Sciatic nerve (tissue), 2 donors: Measurements from ENCODE around the gene GAST. TPM values are rescaled to one million over a fixed set of nuclear protein-coding genes. Genes with fewer than 3 reads are reported as not detected.
"Not testable (repeated sequence)": the region's sequence is repeated elsewhere in the genome, so short reads cannot be mapped to it uniquely, and the experiment has no call there.

Source experiments
- ATAC-seq: fragments of 200-7000 bp; cut with Tn5 transposase; one replicate; pipeline ENCODE4 v1.9.1; 2020; ENCODE audit warnings: mild to moderate bottlenecking, moderate library complexity
- DNase-seq: peaks from one replicate; pipeline ENCODE4 v3.0.0-alpha.2; 2020; ENCODE audit warnings: low spot score
- intact Hi-C: fragments of 100-400 bp; cut with DNase I; formaldehyde crosslinking; loops from one replicate; pipeline ENCODE4 v1.14.2; 2022
- total RNA-seq: library from RNA; stranded (reverse); fragmentation: NEBNext Ultra II Directional; extraction: Animal tissue kit (Norgen Biotek cat#: 25700); gene quantifications from one replicate; pipeline ENCODE4 v1.2.1, GENCODE V29; 2021
- donor health status: DM: no; HTN: no; CAD: no.
- donor health status: DM: no; HTN: no; CAD: no.

GAST gene
- total RNA-seq, 1 donor from 2014 or later = not detected

GRCh38 chr17:41700843-41701242, 11.3 kb upstream of the GAST start:
- DNase-seq, intact Hi-C loops, ATAC-seq: not testable (repeated sequence)

GRCh38 chr17:41702712-41703111, 9.4 kb upstream of the GAST start:
- DNase-seq = no peak
- intact Hi-C loops = no loop called here
- ATAC-seq = no peak

DNA sequence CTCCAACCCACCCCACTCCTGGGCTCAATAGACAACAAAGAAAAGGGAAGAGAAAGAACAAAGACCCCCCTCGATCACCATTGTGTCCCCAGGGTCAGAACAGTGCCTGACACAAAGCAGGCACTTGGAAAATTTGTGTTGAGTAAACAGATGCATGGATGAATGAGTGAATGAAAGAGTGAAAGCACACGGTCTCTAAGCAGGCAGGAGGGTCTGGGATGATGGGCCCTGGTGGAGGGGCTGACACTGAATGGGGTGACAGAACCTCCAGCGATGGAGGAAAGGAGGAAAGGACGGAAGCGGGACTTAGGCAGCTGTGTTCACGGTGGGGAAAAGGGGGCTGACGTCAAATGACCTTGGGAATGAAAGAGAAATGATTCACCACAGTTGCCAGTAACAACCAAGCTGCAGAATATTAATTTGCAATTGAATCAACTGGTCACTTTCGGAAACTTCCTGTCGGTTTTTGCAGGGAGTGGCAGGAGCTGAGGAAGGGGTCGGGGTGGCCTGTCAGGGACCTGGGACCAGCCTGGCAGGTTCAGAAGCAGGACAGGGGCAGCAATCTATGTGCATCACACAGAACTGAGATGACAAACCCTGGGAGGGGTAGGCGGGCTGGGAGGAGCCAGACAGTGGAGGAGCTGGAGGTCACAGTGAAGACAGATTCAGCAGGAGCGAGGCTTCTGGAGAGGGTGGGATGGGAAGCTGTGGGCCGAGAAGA, 6.7 kb upstream of the GAST start:
- DNase-seq (no peak), ATAC-seq (peak; percentile 59)
- intact Hi-C loops = no loop called here

- intact Hi-C loops = no loop called here
- DNase-seq (no peak), ATAC-seq (no peak)
Observed at GRCh38 chr17:41707803-41708669, 4.1 kb upstream of the GAST start.

DNA sequence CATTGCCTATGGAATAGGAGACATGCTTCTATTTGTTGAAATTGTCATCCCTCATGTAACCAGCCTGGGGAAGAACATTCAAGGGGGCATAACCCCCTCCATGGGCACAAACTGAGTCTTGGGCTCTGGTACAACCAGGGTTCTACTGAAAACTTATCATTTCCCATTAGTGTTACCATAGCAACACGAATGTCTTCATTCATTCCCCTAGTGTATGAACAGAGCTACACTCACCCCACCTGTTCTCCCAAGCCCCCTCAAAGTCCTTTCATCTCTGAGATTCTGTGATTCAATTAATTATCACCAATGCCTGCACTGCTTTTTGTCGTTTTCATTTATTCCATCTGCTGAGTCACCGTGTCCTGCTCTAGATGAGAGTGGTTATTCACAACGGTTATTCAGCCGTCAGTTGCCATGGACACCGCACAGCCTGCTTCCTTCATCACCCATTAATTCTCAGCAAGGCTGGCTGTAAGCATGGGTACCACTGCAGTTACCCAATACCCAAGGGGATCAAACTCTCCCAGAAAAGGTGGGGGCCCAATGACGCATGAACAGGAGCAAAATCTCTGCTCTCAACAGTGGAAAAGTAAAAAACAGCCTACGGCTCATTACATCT, 1.6 kb upstream of the GAST start:
- ATAC-seq = no peak
- DNase-seq = no peak
- intact Hi-C loops = no loop called here

DNA sequence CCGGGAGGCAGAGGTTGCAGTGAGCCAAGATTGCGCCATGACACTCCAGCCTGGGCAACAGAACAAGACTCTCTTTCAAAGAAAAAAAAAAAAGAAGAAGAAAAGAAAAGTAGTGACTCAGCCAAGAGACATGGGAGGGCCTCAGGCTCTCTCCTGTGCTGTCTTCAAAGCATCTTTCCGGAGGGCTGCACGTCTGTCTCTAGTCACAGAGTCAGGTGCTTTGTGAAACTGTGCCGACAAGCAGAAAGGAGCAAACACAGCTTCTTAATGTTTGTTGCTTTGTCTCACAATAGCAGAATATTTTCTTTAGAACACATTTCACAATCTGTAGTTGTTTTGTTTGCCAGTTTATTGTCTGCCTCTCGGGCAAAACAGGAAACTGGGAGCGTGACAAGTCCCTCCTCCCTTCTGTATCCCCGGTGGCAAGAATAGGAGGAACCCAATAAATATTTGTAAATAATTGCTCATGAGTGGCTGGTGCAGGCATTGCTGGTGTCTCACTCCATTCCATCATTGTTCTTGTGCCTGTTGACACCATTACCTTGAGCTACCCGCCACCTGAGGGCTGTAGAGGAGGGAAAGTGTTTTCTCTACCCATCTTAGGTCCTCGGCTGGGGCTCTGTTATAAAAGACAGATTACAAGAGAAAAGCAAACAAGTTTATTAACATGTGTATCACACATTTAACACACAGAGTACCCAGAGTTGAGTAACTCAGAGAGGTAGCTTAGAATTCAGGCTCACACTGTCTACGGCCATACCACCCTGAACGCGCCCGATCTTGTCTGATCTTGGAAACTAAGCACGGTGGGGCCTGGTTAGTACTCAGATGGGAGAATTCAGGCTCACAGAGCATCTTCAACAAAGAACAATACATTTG, 5.5 kb downstream of the GAST start:
- intact Hi-C loops = no loop called here
- DNase-seq = no peak
- ATAC-seq = peak; percentile 46

DNA sequence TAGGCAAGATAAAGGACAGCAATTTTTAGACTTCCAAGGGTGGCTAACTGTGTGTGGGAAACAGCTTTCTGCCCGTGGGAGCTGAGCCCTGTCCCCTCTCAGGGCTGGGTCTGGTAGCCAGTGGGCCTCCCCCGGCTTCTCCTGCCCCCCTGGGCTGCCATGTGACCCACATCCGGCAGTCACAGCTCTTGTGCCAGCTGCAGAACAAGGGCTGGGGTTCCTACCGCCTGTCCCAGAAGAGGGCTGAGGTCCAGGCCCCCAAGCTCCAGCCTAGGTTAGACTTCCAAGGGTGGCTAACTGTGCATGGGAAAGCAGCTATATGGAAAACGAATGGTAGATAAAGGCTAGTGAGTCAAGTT, 6.1 kb downstream of the GAST start:
- no peak for DNase-seq
- no peak for ATAC-seq
- intact Hi-C loops = no loop called here

GRCh38 chr17:41722231-41722630, 10.1 kb downstream of the GAST start:
- intact Hi-C loops = no loop called here
- ATAC-seq (no peak), DNase-seq (no peak)

- ATAC-seq = no peak
- DNase-seq = no peak
- intact Hi-C loops = no loop called here
Observed at GRCh38 chr17:41723801-41724475, 11.8 kb downstream of the GAST start.

DNA sequence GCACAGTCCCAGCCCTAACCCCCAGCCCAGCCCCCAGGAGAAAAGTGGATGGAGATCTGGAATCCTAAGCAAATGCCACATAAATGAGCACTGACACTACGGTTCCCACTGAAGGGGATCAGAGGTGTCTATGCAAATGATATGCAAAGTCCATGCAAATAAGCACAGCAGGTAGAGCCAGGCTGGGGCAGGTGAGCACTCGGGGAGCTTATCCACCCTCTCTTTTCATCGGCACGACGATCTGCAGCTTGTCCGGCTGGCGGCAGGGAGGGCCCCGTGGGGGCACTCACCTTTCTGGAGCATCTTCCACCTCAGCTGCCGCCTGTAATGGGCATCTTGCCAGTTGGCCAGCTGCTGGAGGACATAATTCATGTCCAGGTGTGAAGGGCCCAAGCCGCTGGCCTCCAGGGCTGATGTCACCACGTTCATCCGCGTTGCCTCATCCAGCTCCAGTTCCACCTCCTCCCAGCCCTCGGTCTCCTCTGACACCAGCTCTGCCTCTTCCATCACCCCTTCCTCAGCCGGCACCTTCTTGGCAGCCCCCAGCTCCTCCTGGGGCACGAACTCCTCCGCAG, 12.4 kb downstream of the GAST start:
- ATAC-seq = no peak
- DNase-seq = no peak
- intact Hi-C loops = no loop called here

GRCh38 chr17:41725134-41725533, 13.0 kb downstream of the GAST start:
- DNase-seq = no peak
- ATAC-seq = no peak
- intact Hi-C loops = no loop called here

GRCh38 chr17:41728056-41728455, 15.9 kb downstream of the GAST start:
- intact Hi-C loops = no loop called here
- DNase-seq (no peak), ATAC-seq (no peak)

DNA sequence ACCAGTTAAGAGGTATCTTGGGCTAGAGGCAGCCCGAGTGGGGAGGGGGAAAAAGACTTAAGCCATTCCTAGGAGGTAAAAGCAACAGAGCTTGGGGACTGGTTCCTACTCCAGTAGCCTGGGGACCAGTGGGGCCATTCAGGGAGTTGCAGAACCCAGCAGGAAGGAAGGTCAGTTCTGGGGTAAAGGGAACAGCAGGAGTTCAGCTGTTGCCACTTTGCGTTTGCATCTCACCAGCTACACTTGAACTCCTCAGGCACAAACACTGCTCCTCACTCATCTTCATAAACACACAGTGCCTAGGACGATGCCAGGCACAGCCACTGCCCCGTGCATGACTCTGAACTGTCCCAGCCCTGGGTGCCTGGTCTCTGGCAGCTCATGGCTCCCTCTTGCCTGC, 18.3 kb downstream of the GAST start:
- DNase-seq (no peak), ATAC-seq (no peak)
- intact Hi-C loops = no loop called here

GRCh38 chr17:41731836-41732235, 19.7 kb downstream of the GAST start:
- ATAC-seq (no peak), DNase-seq (no peak)
- intact Hi-C loops = no loop called here

DNA sequence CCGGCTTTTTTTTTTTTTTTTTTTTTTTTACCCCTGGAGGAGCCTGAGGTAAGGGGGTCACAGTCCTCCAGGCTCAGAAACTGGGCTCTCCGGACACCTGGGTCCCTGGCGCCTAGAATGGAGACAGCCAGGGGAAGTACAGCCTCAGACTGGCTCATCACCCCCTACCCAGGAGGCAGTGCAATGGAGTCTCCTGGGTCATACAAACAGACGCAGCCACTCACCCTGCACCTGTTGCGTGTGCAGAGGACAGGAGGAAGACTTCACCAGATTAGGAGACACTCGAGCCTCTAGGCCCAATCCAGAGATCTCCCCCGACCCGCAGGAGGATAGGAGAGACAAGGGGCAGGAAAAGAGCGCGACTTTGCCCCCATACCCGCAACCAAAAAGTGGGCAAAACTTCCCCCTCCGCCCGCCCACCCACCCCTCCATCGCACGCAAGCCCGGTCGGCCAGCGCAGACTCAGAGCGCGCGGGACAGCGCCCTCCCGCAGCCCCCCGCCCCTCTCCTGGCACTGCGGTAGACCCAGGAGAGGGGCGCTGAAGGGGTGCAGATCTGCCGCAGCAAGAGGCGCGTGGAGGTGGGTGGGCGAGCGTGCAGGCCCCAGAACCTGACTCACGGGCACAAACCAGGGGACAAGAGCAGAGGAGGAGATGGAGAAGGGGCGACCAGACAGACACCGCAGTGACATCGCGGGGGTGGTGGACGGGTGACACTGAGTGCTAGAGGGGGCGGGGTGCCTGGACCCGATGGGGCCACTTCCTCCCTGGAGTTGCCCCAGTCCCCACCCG, 21.4 kb downstream of the GAST start:
- ATAC-seq (no peak), DNase-seq (no peak)
- intact Hi-C loops = no loop called here

GRCh38 chr17:41734139-41734948, 22.2 kb downstream of the GAST start, which contains the start of gene HAP1:
TSS of gene HAP1 (minus strand) at chr17:41734643. CDS start at chr17:41734634, 9 bp downstream.
- intact Hi-C loops = no loop called here
- DNase-seq = no peak
- ATAC-seq = peak; percentile 19

DNA sequence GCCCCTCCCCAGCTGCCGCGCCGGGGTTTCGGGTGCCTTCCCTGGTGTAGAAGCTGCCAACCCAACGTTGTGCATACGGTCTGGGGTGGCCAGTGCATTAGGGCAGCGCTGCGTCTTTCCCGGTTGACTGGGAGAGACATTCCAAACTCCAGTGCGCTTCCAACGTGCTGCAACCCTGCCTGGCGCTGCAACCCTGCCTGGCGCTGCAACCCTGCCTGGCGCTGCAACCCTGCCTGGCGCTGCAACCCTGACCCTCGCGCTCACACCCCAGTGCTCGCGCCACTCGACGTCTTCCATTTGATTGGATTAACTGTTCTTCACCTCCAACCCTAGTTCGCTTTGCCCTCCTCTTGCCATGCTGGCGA, 22.8 kb downstream of the GAST start:
- ATAC-seq = no peak

More for the DNA sequence above, 22.8 kb downstream of the GAST start:
- no peak for DNase-seq
- intact Hi-C loops = no loop called here
